Activated effector memory CD4-positive, alpha-beta T cell treated with anti-CD3 and anti-CD28 coated beads, Interleukin-2, amount 50 U/mL, for 16 hours (primary cell): Measurements from ENCODE around the gene GLRX.

Experiments
- DNase-seq: peaks from one replicate; pipeline ENCODE4 v3.0.0-alpha.2; 2020

The GLRX gene

DNA sequence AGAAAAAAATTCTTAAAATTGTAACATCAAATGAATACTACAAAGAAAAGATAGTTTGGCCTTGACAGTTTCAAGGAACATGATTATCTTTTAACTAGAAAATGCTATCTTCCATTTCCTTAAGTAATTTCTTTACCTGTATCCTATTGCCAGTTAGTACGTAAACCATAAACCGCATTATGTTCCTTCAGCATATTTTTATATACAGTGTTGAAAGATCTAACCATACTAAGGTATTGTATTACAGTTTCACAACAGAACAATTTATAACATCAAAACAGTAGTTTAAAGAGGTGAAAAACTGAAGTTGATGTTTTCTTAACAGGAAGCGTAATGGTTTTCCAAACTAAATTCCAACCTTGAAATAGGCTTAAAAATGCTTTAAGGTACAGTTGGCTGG lies 45.1 kb downstream of the GLRX start:
- DNase-seq = no peak

DNA sequence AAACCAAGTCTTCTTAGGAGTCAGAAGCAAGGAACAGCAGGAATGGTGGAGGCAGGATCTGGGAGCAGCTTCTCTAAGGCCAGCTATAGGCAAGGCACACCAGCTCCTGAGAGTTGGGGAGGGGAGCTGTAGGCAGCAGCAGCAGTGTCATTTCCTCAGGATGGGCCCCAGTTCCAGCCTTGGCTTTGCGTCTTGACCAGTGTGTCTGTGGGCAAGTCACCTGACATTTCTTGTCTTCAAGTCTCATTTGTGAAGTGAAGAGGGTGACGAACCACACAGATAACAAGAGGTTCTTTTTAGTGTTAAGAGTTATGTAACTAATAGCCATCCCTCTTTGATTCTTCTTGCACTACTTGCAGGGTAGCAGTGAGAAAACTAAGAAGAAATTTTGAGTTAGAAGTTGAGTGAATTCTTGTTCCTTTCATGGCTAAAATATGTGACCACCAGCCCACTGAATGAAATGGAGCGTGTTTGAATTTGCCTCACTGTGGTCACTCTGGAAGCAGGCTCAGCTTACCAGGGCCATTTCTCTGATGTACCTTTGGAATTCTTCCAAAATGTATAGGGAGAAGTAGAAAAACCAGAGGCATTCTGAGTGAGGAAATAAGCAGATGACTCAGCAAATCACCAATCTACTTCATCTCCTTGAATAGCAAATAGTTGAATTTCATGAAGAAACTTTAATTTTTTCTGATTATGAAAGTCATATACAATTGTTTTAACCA lies 49.0 kb downstream of the GLRX start:
- DNase-seq = no peak

DNA sequence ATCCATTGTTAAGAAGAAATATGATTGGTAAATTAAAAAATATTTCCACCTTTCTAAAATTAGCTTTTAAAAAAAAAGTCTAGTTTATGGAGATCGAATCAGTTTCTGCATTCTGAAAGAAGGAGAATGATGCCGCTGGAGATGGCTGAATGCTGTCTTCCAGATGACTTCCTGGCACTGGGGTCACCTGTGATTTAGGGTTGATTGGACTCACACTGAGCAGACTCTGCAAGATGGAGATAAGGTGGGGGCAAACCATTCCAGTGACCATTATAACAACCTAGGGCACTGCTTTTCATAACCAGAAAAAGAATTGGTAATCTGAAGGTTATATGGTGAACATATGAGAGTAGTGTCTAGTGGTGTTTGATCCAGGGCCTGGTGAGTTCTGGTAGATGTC lies 50.6 kb downstream of the GLRX start:
- no peak for DNase-seq

DNA sequence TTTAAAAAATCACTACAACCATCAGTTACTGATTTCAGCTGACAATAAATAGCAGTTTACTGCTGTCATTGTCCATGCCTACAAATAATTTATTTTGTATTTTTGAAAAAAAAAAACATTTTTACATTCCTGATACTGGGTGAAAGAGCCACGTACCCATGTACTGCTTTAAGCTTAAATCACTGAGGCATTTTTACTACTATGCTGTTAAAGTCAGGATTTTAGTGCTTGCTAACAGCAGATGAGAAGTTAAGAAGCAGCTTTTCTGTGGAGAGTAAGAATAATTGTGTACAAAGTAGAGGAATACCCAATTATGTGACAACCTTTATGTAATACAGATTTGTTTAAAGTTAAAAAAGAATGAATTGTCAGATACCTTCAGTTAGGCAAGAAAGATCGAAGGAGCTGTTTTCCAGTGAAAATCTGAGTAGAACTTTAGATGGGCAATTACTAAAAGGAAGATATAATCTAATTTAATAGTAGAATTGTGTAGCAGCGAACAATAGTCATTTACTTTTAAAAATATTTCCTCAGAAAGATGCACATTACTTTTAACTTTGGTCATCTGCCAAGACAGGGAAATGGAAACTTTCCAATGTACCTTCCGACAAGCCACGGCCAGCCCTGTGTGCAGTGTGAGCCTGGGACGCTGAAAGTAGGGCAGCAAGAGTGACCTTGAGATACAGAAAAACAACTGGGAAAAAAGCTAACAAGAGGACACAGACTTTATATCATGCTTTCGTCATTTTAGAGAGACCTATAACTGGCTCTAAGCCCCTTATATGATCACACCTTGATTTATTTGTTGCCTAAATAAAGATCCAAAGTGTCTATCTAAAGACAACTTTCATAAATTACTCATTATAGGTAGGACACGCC lies 51.5 kb downstream of the GLRX start:
- no peak for DNase-seq

DNA sequence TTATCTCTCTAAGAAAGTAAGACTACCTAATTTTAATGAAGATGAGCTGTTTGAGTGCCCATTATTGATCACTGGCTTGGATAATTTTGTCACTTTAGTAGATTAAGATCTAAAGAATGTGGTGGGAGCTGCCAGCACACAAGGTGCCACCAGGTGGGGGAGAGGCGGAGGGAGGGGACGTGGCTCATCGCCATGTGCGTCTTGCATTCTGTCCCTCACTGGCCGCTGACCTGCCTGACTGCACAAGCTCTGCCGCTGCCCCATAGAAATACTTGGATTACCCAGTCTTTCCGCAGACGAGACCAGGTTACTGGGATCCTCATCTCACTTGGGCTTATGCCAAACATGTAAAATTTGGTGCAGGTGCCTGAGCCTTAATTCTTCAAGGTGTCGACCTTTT lies 53.8 kb downstream of the GLRX start:
- no peak for DNase-seq

DNA sequence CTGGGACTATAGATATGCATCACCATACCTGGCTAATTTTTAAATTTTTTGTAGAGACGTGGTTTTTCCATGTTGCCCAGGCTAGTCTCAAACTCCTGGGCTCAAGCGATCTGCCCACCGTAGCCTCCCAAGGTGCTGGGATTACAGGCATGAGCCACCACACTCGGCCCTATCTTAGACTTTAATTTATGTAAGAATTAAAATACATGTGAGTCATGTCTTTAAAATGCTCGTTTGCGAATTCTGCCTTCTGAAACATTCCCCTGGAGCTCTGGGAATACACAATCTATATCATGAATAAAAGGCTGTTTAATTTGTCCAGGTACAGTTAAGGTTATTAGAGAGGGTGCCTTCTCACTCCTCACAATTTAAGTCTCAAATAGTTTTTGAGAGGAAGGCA lies 58.6 kb downstream of the GLRX start:
- DNase-seq = no peak
